NCI-H510A (cell line): ENCODE results near the gene ABCF2.

ENCODE experiments used
- DNase-seq: peaks from one replicate; lab custom pipeline; 2025; lab: John Stamatoyannopoulos, UW

Gene ABCF2

DNA sequence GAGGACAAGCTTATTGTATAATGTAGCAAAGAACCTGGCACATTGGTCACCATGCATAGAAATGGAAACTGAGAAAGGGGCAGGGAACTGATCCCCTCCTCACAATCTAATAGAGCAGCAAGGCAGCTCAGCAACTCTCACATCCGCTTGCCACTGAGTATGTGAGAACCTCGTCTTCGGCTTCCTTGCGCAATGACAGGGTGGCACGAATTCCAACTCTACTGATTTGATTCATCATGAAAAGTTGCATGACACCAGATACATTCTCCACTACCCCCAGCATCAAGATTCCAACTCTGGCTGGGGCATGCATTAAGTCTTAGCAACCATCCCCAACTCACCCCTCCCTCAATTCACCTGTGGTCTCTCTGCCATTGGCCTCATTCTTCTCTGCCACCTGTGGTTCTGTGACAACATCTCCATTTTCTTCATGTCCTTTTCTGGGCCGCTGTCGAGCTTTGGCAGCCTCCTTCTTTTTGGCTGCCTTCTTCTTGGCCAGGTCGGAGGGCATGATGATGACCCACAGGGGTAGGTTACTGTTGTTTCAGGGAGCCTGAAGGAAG is 976 bp downstream of the ABCF2 start:
- no peak for DNase-seq

DNA sequence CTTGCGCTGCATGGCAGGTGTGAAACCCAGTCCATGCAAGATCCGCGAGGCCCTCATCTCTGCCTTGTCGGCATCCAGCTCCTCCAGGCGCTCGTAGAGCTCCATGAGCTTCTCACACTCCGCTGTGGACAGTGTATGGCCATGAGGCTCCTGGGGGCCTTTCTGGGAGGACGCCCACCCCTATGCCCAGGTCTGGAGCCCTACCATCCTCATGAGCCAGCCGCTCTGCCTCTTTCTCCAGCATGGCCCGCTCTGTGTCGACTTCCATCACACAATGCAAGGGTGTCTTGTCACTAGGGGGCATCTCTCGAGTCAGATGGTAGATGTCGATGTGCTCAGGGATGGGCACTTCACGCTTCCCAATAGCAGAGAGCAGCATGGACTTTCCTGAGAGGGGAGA is 3.3 kb downstream of the ABCF2 start:
- DNase-seq = no peak

DNA sequence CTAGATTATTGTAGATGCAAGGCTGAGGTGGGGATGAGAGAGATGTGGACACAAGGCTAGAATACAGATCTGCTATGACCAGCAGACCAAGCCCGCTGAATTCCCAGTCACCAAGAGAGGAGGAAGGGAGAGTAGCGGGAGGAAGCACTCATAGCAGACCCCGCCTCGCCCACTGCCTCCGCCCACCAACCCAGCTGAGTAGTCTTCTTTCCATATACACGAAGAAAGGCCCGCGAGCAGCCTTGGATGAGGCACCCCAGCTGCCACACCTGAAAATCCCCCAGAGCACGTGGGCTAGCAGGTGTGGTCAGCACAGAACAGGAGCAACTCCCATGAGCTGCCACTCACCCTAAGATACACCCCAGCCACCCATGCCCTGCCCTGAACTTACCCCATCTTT is 8.8 kb downstream of the ABCF2 start:
- DNase-seq = no peak

DNA sequence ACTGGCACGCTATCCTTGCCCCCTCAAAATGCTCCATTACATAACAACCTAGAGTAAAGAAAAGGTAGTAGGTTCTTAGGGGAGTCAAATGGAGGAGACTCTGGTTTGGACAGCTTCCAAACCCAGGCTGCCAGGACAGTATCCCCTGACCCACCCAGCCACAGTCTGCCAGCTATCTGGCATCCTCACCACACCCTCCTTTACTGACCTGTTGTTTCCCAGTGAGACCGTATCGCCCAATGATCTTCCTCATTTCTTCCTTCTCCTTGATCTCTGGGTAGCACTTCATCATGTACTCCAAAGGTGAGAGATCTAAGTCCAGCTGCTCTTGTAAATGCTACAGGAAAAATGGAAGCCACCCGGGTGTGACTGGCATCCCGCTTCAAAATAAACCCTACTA is 11.6 kb downstream of the ABCF2 start:
- no peak for DNase-seq

DNA sequence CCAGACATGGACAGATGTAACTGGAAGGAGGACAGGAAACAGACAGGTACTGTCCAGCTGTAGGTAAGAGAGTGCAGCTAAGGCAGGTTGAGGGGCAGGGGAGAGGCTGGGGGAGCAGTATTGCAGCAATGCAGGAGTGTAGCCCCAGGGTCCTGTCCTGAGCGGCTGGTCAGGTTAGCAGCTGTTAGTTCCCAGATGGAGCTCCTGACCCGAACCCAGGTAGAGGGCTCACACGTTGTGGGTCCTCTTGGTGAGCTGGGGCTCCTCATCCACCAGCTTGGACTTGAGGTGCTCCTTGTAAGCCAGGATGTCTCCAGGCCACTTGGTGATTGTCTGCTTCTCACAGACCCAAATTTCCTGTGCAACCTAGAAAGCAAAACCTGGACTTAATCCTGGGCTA is 13.2 kb downstream of the ABCF2 start:
- no peak for DNase-seq

DNA sequence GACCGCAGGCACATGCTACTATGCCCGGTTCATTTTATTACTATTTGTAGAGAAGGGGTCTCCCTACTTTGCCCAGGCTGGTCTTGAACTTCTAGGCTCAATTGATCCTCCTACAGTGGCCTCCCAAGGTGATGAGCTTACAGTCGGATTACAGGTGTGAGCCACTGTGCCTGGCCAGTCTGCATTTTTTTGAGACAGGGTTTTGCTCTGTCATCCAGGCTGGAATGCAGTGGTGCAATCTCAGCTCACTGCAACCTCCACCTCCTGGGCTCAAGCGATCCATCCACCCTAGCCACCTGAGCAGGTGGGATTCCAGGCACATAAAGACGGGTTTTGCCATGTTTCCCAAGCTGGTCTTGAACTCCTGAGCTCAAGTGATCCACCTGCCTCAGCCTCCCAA is 14.4 kb downstream of the ABCF2 start:
- DNase-seq = no peak

DNA sequence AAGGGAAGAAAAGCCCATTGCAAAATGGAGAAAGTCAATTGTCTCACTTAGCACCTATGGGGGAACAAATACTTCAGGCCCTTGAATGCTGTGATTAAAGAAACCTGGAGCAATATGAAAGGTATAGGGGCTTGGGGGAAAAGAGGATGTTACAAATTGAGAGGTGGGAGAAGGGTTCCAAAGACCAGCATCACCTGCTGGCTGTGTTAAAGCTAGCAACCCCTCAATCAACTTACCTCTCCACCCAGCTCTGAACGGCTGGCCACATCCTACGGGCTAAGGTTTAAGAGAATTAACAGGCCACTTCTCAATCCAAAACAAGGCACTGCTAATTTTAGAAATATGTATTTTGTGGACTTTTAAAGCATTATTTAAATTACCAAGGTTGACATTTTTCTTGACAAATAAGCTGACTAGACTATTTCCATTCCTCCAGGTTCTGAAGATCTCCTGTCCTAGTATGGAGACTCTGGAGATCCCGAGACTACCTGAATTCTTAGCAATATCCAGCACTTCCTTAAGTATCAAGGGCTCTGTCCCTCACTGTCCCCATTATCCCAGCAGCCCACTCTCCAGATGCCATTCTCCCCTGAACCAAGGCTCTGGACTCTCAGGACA is 15.7 kb downstream of the ABCF2 start:
- no peak for DNase-seq

DNA sequence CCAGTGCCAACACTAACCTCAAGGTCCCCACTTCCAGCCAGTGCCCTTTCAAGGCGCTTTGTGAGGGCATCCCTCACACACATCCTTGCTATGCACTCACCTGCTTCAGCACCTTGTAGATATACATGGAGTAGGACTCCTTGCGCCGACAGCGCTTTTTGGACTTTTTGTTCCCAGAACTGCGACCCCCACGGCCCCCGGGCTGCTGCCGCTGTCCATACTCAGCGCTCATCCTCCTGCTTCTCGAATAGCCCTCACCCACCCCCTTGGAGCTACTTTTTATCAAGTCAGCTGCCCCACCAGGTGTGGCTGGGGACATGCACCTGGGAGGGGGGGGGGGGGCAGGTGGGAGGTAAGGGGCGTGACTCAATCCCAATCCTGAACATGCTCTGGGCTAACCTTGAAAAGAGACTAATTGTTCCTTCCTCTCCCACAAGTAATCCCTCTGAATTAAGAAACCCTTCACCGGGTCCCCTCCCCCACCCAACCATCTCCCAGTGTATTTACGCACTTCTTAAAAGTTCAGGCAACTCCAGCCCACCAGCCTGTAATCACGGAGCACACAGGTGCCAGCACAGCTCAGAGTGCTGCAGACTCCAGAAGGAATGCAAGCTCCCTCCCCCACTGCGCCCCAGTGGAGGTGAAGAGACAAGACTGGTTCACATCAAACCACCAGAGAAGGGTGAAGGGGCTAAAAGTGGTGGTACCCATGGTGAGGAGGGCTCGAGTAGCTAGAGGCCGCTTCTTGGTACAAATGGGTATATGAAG is 16.7 kb downstream of the ABCF2 start, which contains the start of gene H2BK1:
TSS of gene H2BK1 (minus strand) at position 402 of the 768 bp plus-strand sequence. CDS start at position 232, 170 bp downstream.
- DNase-seq = no peak

DNA sequence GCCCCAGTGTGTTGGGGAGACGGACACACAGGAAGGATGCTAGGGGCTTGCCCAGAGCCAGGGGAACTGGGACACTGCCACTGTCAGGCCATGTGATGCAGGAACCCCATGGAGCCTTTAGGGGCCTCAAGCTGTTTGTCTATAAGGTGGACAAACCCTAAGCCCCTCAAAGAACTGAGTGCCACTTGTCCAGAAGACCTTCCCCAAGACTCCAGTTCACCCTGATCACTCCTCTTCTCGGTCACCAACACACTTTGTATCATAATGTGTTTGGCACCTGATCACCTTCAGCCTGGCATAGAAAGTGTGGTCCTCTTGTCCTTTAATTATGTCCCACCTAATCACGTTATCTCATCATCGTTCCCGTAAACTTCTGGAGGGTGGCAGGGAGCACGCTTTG is 17.4 kb downstream of the ABCF2 start:
- DNase-seq = no peak

DNA sequence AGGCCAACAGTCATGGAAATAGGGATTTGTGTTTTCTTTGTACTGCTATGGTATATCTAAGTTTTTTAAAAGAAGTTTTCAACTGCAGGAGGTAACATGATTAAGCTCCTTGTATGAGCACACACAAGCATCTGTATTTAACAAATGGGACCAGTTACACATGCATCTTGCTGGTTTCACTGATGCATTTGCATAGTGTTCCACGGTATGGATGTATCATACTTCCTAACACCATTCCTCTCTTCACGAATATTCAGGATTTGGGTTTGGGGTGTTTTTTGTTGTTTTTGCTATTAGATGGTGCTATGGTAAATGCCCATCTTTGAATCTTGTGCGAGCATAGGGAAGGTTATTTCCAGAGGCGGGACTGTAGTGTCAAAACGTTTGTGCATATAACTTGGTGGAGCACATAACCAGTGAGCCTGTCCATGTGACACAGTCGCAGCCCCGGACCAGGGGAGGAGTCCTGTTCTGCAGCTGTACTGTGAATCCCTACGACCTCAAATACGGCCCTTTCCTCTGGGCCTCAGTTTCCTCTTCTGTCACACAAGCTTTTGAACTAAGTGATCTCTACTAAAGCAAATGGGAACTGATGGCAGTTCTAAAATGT is 18.6 kb downstream of the ABCF2 start:
- no peak for DNase-seq

DNA sequence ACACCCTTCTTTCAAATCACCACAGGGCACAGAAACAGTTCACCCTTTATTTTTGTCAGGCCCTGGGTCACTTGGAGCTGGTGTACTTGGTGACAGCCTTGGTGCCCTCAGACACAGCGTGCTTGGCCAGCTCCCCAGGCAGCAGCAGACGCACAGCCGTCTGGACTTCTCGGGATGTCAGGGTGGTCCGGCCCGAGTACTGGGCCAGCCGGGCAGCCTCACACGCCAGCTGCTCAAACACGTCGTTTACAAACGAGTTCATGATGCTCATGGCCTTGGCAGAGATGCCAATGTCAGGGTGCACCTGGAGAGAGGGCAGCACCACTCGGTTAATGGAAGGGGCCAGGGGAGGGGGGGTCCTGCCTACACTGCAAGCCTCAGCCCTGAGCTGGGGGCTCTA is 19.2 kb downstream of the ABCF2 start:
- no peak for DNase-seq

DNA sequence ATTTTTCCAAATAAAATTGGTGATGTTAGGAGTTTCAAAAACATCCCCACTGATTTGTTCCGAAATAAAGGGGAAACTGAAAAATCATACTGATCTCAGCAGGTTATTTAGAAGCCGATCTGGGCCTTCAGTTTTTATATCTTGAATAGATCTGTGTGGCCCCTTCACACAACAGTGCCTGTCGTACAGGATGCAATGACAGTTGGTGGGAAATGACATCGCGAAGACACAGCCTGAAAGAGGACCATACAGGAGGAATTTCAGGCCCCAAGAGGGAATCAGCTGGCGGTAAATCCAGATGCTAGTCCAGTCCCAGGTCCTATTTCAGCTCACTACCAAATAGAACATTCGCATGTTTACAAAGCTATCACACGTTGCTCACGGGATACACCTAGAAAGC is 19.7 kb downstream of the ABCF2 start:
- DNase-seq = no peak

DNA sequence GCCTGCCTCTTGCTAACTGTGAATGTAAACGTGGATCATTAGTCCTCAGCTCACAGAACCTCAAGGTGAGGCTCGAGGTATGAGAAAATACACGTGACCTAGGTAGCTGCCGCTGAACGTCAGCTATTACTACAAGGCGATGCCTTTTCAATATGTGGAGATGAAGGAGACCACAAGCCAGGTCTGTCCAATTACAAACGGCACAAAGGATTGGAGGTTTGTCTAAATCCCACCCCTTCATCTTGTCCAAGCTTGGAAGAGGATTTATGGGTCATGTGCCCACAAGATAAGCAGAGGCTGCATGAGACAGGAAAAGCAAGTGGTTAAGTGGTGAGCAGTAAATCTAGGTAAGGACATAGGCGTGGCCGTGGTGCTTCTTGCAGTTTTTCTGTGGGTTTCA is 20.1 kb downstream of the ABCF2 start:
- no peak for DNase-seq

DNA sequence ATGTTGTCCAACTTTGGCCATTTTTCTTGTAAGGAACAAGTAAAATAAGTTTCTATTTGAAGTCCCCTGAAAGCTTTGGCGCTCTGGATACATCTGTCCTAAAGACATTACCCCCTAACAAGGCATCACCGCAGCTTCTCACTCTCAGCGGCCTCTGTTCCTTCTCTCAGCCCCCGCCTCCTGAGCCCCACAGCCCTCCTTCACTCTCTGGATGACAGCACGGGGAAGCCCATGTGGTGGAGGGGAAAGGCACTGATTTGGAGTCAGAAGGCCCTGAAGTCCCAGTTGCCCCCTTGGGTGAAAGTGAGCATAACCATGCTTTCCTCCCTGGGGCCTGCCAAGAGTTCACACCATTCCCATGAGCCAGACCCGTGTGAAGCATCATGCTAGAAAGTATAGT is 21.3 kb downstream of the ABCF2 start:
- DNase-seq = no peak

DNA sequence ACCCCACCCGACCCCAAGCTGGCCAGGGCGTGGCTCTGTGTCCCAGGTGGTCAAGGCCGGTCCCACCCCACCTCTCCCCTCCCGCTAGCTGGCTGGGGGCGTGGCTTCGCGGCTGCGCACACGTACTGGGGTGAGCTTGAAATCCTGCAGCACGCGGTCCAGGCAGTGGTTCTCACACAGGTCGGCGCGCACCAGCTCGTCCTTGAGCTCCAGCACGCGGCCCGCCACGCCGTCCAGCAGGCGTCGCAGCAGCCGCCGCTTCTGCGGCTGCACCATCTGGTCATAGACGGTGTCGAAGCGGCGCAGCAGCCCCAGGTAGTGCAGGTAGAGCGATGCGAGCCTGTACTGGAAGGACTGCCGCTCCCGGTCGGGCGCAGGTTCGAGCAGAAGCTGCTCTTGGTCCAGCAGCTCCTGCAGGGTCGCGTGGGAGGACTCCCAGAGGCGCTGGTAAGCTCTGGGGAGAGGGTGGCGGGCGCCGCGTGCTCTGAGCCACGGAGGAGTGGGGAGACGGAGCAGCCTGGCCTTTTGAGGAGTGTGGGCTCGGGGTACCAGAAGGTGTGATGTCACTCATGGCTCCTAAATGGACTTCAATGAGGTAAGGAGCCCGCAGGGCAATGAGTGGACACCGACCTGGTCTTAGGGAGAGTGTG is 22.5 kb downstream of the ABCF2 start:
- no peak for DNase-seq

DNA sequence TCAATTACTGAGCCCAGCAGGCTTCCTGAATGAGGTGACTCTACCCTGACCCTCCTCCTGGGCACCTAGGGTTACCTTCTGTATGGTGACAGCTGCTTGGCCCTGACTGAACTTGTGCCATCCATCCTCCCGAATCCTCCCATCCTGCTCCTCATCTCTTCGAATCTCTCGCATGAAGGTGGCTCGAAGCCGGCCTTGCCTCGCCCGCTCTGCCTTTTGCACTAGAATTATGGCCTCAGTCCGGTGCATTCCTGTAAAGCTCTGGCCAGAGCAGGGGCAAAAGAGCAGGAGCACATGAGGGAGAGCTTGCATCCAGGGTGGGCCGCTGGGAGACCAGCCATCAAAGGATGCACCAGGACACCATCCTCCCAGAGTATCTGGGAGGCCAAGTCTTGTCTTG is 24.2 kb downstream of the ABCF2 start:
- no peak for DNase-seq

DNA sequence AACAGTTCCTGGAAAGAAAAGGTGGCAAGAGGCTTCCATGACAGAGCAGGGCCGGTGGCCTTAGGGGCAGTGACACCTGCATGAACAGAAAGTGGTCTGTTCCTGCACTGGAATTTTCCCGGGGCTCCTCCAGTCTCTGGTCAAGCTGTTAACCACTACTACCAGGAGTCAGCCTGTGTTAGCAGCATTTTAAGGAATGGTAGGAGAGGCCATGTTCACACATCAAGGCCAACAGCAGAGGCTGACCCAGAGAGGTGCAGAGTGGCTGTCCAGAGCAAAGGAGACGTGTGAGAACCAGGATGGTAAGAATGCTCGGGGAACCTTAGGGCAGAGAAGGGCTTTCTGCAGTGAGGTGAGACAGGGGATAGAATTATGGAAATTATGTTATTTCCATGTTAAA is 25.3 kb downstream of the ABCF2 start:
- DNase-seq = no peak

DNA sequence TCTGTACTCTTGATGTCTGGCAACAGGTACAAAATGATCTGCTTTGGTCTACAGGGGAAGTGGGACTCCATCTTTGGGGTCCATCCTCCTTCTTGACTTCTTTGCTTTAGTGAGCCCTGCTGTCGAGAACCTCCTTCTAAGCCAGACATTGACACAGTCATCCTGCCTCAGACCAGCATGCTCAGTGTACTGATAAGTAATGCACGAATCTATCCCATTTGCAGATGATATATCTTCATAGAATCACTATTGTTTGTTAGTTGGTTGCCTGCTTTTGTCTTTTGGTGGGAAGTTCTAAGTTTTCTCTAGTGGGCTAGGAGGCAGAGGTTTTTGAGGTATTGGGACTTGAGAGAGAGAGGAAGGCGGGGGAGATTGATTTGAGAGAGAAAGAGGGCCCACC is 25.7 kb downstream of the ABCF2 start:
- DNase-seq = no peak

DNA sequence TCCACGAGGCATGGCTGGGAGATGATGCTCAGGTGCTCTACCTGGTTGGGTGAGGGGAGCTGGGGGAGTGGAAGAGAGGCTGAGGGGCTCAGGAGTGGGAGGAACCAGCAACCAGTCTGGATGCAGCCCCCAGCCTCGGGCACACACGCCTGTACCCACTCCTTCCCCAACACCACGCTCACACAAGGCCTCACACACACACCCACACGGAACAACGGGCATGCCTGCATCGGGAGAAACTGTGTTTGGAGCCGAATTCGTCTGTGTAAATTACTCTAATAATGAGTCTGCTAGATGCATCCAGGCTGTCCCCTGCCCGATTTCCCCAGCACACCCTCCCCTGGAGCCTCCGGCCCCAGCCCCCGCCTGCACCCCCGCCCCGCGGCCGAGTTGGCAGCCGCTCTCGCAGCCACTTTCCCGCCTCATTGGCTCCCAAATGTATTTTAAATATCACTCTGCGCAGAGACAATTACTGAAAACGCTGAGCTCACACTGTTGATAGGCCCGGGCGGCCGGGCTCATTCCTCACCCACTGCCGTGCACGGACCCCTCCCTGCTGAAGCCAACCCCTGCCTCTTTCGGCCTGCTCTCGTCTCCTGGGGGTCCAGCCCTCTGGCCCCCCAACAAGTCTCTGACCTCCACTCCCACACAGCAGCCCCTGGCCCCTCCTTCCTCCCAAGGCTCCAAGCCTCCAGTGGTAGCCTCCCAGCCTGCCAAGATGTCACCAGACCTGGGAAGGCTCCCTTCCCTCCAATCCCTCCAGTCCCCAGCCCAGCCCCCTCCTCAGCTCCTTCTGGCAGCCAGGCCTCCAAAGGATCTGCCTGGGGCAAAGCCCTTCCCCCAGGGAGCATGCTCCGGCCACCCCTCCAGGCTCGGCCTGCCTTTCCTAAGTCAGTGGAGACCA is 27.8 kb downstream of the ABCF2 start:
- no peak for DNase-seq

DNA sequence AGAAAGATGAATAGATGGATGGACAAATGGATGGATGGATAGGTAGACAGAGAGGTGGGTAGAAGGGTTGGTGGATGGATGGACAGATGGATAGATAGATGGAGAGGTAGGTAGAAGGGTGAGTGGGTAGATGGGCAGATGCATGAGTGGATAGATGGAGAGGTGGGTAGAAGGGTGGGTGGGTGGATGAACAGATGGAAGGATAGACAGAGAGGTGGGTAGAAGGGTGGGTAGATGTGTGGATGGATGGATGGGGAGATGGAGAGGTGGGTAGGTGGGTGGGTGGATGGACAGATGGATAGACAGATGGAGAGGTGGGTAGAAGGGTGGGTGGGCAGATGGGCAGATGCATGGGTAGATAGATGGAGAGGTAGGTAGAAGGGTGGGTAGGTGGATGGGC is 29.1 kb downstream of the ABCF2 start:
- no peak for DNase-seq

DNA sequence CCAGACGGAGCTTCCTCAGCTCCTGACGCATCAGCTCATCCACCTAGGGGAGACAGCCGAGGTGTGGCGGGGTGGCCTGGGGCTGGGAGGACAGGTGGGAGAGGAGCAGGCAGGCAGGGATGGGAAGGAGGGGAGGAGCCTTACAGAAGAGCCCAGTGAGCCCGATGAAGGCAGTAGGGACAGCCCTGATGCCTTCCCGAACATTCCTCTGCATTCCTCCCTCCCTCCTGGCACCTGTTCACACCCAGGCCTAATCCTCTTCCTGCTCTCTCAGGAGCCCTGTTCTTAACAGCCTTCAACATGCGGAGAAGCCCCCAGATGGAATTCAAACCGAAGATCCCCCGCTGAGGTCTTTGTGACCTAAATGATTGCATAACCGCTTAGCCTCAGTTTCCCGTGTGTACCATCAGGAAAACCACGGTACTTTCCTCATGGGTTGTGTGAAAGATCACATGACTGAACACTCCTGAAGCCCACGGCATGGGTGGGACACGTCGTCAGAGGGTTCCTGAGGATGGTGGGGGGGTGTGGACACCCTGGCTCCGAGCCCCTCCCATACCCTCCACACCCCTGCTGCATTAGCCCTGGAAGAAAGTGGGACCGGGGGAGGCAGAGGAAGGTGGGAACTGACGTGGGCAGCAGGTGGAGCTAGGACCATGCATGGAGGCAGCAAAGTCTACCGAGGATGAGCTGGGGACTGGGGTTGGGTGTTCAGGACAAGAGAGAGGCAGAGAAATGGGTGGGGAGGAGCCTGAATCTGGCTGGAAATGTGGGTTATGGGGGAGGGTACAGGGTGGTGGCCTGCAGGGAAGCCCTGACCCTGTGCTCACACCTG is 31.2 kb downstream of the ABCF2 start:
- no peak for DNase-seq
